ENCODE measurements around the gene SLC16A7. TPM values are rescaled to one million over a fixed set of nuclear protein-coding genes. Genes with fewer than 3 reads are reported as not detected.

Gene SLC16A7
- total and polyA plus RNA-seq, 9 of the 15 experiments (the other 6 are each of a cell fraction or from before 2014, with no cell fraction given), result 0.18 TPM; not detected in 8

DNA sequence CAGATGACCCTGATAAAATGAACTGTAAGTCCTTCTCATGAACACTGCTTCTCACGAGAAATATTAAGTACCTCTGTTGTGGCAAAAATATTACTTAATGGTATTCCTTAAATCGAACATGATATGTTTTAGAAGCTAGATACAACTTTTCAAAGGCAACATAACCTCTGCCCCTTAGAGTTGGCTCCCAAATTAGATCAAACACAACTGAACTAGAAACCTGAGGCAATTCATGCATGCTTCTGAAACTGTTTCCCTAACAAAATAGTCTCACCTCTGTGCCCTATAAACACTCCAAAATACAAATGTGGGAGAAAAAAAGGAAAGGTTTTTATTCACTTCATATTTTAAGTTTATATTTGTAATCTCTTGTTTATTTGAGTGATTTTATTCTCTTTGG lies 121.6 kb downstream of the SLC16A7 start:
- H3K9me1 ChIP-seq (ENCODE audit: control insufficient read depth, insufficient read depth, low read length), result no peaks in the 10 kb centered on the region
- no peaks in the 10 kb centered on the region for H3K4me1 ChIP-seq (replicated peaks in 1 of 2; ENCODE audit: control insufficient read depth in 2 of 2, insufficient read depth in 2 of 2, low read length in 2 of 2)
- in situ Hi-C loops (cut with MboI), result no loop called here
- H3K36me3 ChIP-seq (ENCODE audit: control insufficient read depth, insufficient read depth, low read length), result no peaks in the 10 kb centered on the region
- H4K20me1 ChIP-seq (replicated peaks; ENCODE audit: control insufficient read depth, insufficient read depth, low read length), result no peaks in the 10 kb centered on the region
- DNase-seq (ENCODE audit: extremely low read depth in 1 of 4, low spot score in 3 of 4) (no peak), ATAC-seq (no peak), FAIRE-seq (no peak)
- ChIA-PET POLR2A (no interaction called here), CTCF (ENCODE audit: low intra/inter-chr PET ratio) (no interaction called here)
- no peak overlapping the region for H3K4me2 ChIP-seq (ENCODE audit: insufficient read depth, low read length)
- H3K4me3 ChIP-seq, result no peak overlapping the region
- H3K9me3 ChIP-seq (replicated peaks; ENCODE audit: control insufficient read depth, insufficient read depth, low read depth, low read length), result no peaks in the 10 kb centered on the region
- H3K79me2 ChIP-seq (ENCODE audit: control insufficient read depth, insufficient read depth, low read length), result no peaks in the 10 kb centered on the region
- WGBS (ENCODE audit: insufficient coverage, low coverage, missing lambda C conversion rate), result 0% methylated on average over 2 of the region's 2 CpGs
- no peak overlapping the region for H3K9ac ChIP-seq (ENCODE audit: insufficient read depth in 1 of 2, low read depth in 2 of 2, low read length in 2 of 2)
- TF ChIP-seq ZNF780A (CRISPR knock-in tag; IDR thresholded peaks at IDR 0.05) (no peak), ZNF644 (tag; IDR thresholded peaks at IDR 0.05; ENCODE audit: low read depth) (no peak), GATAD2A (IDR thresholded peaks at IDR 0.05) (no peak), SLC30A9 (CRISPR knock-in tag; IDR thresholded peaks at IDR 0.05) (no peak), TRIM24 (IDR thresholded peaks at IDR 0.05) (no peak), E2F1 (CRISPR knock-in tag; IDR thresholded peaks at IDR 0.05) (no peak), E2F3 (CRISPR knock-in tag; IDR thresholded peaks at IDR 0.05) (no peak), THAP7 (CRISPR knock-in tag; IDR thresholded peaks at IDR 0.05) (no peak), HMGN3 (IDR thresholded peaks at IDR 0.05; ENCODE audit: borderline replicate concordance, extremely low read depth, insufficient read length, low read depth, low read length) (no peak), ZNF766 (CRISPR knock-in tag; conservative IDR thresholded peaks at IDR 0.05) (no peak), FOS (IDR thresholded peaks at IDR 0.05; ENCODE audit: extremely low read depth, insufficient read length) (no peak)
- TF ChIP-seq, protein P1, sequence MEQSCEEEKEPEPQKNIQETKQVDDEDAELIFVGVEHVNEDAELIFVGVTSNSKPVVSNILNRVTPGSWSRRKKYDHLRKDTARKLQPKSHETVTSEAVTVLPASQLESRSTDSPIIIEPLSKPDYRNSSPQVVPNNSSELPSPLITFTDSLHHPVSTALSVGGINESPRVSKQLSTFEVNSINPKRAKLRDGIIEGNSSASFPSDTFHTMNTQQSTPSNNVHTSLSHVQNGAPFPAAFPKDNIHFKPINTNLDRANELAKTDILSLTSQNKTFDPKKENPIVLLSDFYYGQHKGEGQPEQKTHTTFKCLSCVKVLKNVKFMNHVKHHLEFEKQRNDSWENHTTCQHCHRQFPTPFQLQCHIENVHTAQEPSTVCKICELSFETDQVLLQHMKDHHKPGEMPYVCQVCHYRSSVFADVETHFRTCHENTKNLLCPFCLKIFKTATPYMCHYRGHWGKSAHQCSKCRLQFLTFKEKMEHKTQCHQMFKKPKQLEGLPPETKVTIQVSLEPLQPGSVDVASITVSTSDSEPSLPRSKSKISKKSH (CRISPR knock-in tag; IDR thresholded peaks at IDR 0.05), result no peak
- TF ChIP-seq, protein P2, sequence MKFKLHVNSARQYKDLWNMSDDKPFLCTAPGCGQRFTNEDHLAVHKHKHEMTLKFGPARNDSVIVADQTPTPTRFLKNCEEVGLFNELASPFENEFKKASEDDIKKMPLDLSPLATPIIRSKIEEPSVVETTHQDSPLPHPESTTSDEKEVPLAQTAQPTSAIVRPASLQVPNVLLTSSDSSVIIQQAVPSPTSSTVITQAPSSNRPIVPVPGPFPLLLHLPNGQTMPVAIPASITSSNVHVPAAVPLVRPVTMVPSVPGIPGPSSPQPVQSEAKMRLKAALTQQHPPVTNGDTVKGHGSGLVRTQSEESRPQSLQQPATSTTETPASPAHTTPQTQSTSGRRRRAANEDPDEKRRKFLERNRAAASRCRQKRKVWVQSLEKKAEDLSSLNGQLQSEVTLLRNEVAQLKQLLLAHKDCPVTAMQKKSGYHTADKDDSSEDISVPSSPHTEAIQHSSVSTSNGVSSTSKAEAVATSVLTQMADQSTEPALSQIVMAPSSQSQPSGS (CRISPR knock-in tag; IDR thresholded peaks at IDR 0.05), result no peak
- intact Hi-C loops (cut with micrococcal nuclease), result no loop called here
- H3K27ac ChIP-seq (ENCODE audit: extremely low read depth, low read depth, low read length), result no peak overlapping the region
- no peaks in the 10 kb centered on the region for H3K27me3 ChIP-seq (ENCODE audit: control insufficient read depth in 2 of 2, insufficient read depth in 2 of 2, low read length in 2 of 2)
- H2AFZ ChIP-seq (ENCODE audit: low read depth, low read length), result no peak overlapping the region
- no TSS peak for BruUV-seq (replicated peaks)
